ENCODE measurements around the gene PDCD5. TPM values are rescaled to one million over a fixed set of nuclear protein-coding genes. Genes with fewer than 3 reads are reported as not detected.

Gene PDCD5
- total RNA-seq (2021) (242 and 255 TPM in 2 replicates), Bru-seq, nascent RNA (percentile 94 among the genes with signal in this experiment), BruChase-seq, experiment 1, labeled RNA remaining after a 2-hour chase (percentile 95 among the genes with signal in this experiment), BruChase-seq, experiment 2, labeled RNA remaining after a 6-hour chase (percentile 84 among the genes with signal in this experiment)
- long read RNA-seq, transcript PDCD5-205 (4 exons, 480 nt): minor isoform, 42 of 309 reads
- long read RNA-seq, transcript PDCD5-207 (6 exons, 699 nt): major isoform, 246 of 309 reads
- long read RNA-seq, partial matches to known transcripts: 2 of 309 reads
- long read RNA-seq, other reads (novel, unspliced or antisense): 16 of 309 reads

- H3K4me1 ChIP-seq (ENCODE audit: insufficient read depth, low read length, poor library complexity, severe bottlenecking): peaks cover 12% of the 10 kb centered on the region
- no TSS peak for BruUV-seq (replicated peaks)
- peaks cover 36% of the 10 kb centered on the region for H3K36me3 ChIP-seq (ENCODE audit: insufficient read depth, low read length, poor library complexity, severe bottlenecking)
- H3K27me3 ChIP-seq (replicated peaks; ENCODE audit: insufficient read depth, low read depth, low read length, poor library complexity): no peaks in the 10 kb centered on the region
- peak within 1 kb of the TSS; percentile 95 for H3K27ac ChIP-seq (ENCODE audit: low read depth, low read length, poor library complexity, severe bottlenecking)
- peak; percentile 97 for DNase-seq (ENCODE audit: low spot score)
- POLR2A ChIA-PET (ENCODE audit: low non-redundant PET): interaction anchor here (0.7 kb wide), 1 partner anchor 787 kb away, joined by 3 read pairs; no protein-coding TSS in a partner anchor
- TF ChIP-seq, protein P1, sequence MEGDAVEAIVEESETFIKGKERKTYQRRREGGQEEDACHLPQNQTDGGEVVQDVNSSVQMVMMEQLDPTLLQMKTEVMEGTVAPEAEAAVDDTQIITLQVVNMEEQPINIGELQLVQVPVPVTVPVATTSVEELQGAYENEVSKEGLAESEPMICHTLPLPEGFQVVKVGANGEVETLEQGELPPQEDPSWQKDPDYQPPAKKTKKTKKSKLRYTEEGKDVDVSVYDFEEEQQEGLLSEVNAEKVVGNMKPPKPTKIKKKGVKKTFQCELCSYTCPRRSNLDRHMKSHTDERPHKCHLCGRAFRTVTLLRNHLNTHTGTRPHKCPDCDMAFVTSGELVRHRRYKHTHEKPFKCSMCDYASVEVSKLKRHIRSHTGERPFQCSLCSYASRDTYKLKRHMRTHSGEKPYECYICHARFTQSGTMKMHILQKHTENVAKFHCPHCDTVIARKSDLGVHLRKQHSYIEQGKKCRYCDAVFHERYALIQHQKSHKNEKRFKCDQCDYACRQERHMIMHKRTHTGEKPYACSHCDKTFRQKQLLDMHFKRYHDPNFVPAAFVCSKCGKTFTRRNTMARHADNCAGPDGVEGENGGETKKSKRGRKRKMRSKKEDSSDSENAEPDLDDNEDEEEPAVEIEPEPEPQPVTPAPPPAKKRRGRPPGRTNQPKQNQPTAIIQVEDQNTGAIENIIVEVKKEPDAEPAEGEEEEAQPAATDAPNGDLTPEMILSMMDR (conservative IDR thresholded peaks at IDR 0.05; ENCODE audit: low read depth, low read length): no peak
- TF ChIP-seq EZH2 (IDR thresholded peaks at IDR 0.05; ENCODE audit: borderline replicate concordance, low read depth, low read length, poor library complexity, severe bottlenecking): no peak
- intact Hi-C loops (cut with micrococcal nuclease; ENCODE audit: unreplicated experiment): no loop called here
- no peaks in the 10 kb centered on the region for H3K9me3 ChIP-seq (ENCODE audit: low read depth, low read length, poor library complexity, severe bottlenecking)
- peak within 1 kb of the TSS; percentile 100 for H3K4me3 ChIP-seq (ENCODE audit: low read depth, low read length, poor library complexity, severe bottlenecking)
- CTCF ChIA-PET: interaction anchor here (0.6 kb wide), 2 partner anchors 606 to 742 kb away, joined by 4 to 6 read pairs; no protein-coding TSS in a partner anchor
These were observed at the start of gene PDCD5 for GRCh38 chr19:32580901-32581704. Gene PDCD5 (plus strand): TSS chr19:32581190. CDS start chr19:32581262, 72 bp downstream.

DNA sequence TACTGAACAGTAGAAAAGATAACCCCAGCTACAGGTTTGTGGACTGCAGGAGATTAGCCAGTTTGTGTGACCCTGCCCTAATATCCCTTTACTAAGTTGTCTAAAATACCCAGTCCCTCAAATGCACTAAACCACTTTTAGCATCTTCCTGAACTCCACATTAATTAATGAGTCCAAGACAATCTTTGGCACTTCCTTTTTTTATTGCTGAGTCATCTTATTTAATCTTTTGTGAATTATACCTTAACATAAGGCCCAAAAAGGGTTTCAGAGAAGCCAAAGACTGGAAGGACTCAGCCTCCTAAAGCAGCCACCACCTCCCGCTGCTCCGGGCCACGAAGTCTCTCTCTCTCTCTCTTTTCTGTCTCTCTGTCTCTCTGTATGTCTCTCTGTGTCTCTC, 48.8 kb upstream of the PDCD5 start:
- Histone ChIP-seq H3K9me3 (ENCODE audit: low read depth, low read length, poor library complexity, severe bottlenecking) (no peaks in the 10 kb centered on the region), H3K4me3 (ENCODE audit: low read depth, low read length, poor library complexity, severe bottlenecking) (no peak overlapping the region), H3K4me1 (ENCODE audit: insufficient read depth, low read length, poor library complexity, severe bottlenecking) (no peaks in the 10 kb centered on the region), H3K27ac (ENCODE audit: low read depth, low read length, poor library complexity, severe bottlenecking) (no peak overlapping the region), H3K27me3 (replicated peaks; ENCODE audit: insufficient read depth, low read depth, low read length, poor library complexity) (no peaks in the 10 kb centered on the region), H3K36me3 (ENCODE audit: insufficient read depth, low read length, poor library complexity, severe bottlenecking) (no peaks in the 10 kb centered on the region)
- ChIA-PET CTCF (interaction anchor here (0.6 kb wide), 1 partner anchor 38 kb away, joined by 7 read pairs; no protein-coding TSS in a partner anchor), POLR2A (ENCODE audit: low non-redundant PET) (no interaction called here)
- intact Hi-C loops (cut with micrococcal nuclease; ENCODE audit: unreplicated experiment): no loop called here
- DNase-seq (ENCODE audit: low spot score): no peak
- TF ChIP-seq, protein P1 (conservative IDR thresholded peaks at IDR 0.05; ENCODE audit: low read depth, low read length): no peak
- TF ChIP-seq EZH2 (IDR thresholded peaks at IDR 0.05; ENCODE audit: borderline replicate concordance, low read depth, low read length, poor library complexity, severe bottlenecking): no peak
- no TSS peak for BruUV-seq (replicated peaks)

DNA sequence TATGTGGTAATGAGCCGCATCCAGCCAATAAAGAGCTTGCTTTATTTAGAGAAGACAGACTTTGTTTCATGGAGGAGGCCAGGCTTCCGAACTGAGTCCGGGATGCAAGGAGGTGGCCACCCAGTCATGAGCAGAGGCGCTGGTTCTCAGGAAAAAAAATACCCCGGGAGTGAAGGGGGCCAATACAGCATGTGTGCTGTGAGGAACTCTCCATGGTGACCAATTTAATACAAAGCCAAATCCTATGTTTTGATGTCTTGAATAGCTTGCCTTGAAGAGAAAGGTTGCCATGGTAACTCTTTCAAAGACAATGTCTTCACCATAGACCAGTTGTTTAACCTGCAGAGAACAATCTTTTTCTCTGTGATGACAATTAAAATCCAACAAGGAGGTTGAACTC, 43.4 kb upstream of the PDCD5 start:
- Histone ChIP-seq H3K27me3 (replicated peaks; ENCODE audit: insufficient read depth, low read depth, low read length, poor library complexity) (no peaks in the 10 kb centered on the region), H3K36me3 (ENCODE audit: insufficient read depth, low read length, poor library complexity, severe bottlenecking) (no peaks in the 10 kb centered on the region), H3K27ac (ENCODE audit: low read depth, low read length, poor library complexity, severe bottlenecking) (no peak overlapping the region), H3K9me3 (ENCODE audit: low read depth, low read length, poor library complexity, severe bottlenecking) (no peaks in the 10 kb centered on the region), H3K4me3 (ENCODE audit: low read depth, low read length, poor library complexity, severe bottlenecking) (no peak overlapping the region), H3K4me1 (ENCODE audit: insufficient read depth, low read length, poor library complexity, severe bottlenecking) (no peaks in the 10 kb centered on the region)
- DNase-seq (ENCODE audit: low spot score): no peak
- BruUV-seq (replicated peaks): no TSS peak
- POLR2A ChIA-PET (ENCODE audit: low non-redundant PET): no interaction called here
- intact Hi-C loops (cut with micrococcal nuclease; ENCODE audit: unreplicated experiment): no loop called here
- no peak for TF ChIP-seq EZH2 (IDR thresholded peaks at IDR 0.05; ENCODE audit: borderline replicate concordance, low read depth, low read length, poor library complexity, severe bottlenecking)
- CTCF ChIA-PET: no interaction called here

Measured in A673 (cell line).